HepG2 (cell line): ENCODE data around the gene BEST2. TPM values are rescaled to one million over a fixed set of nuclear protein-coding genes. Genes with fewer than 3 reads are reported as not detected.

Experiments used
- CENPX ChIP-seq: sonication (generic); formaldehyde crosslinking; IDR thresholded peaks from 2 replicates; pipeline ENCODE4 v1.9.0; 2021; ENCODE audit warnings: mild to moderate bottlenecking, missing genetic modification reagents, moderate library complexity
- EHMT2 ChIP-seq: fragments of 200-600 bp; sonication (generic); IDR thresholded peaks from 2 replicates; pipeline ENCODE4 v1.7.0; 2017; ENCODE audit warnings: antibody characterized with exemption, low read depth, low read length, borderline replicate concordance
- FLYWCH1 ChIP-seq: sonication (generic); formaldehyde crosslinking; IDR thresholded peaks from 2 replicates; pipeline ENCODE4 v1.8.1; 2023; ENCODE audit warnings: mild to moderate bottlenecking, missing genetic modification reagents
- FOXJ3 ChIP-seq: sonication (generic); formaldehyde crosslinking; IDR thresholded peaks from 2 replicates; pipeline ENCODE4 v1.4.0; 2020; ENCODE audit warnings: missing genetic modification reagents, mild to moderate bottlenecking, borderline replicate concordance
- HOXA3 ChIP-seq: sonication (generic); formaldehyde crosslinking; IDR thresholded peaks from 2 replicates; pipeline ENCODE4 v1.5.0; 2020; ENCODE audit warnings: missing genetic modification reagents
- KLF13 ChIP-seq: sonication (generic); formaldehyde crosslinking; IDR thresholded peaks from 2 replicates; pipeline ENCODE4 v1.4.0; 2020; ENCODE audit warnings: mild to moderate bottlenecking, missing genetic modification reagents
- NFKB2 ChIP-seq: sonication (generic); formaldehyde crosslinking; IDR thresholded peaks from 2 replicates; pipeline ENCODE4 v1.4.0; 2020; ENCODE audit warnings: missing genetic modification reagents, borderline replicate concordance
- POLR2G ChIP-seq: fragments of 200-400 bp; formaldehyde crosslinking; IDR thresholded peaks from 2 replicates; pipeline ENCODE4 v1.6.1; 2018; ENCODE audit warnings: mild to moderate bottlenecking, low read depth, low read length, moderate library complexity
- RBM22 ChIP-seq: fragments of 200-400 bp; formaldehyde crosslinking; optimal IDR thresholded peaks from 2 replicates; pipeline ENCODE3; 2017; ENCODE audit warnings: mild to moderate bottlenecking, low read length, moderate library complexity
- SRF ChIP-seq: IDR thresholded peaks from 2 replicates; pipeline ENCODE4 v1.6.1; 2011; ENCODE audit warnings: mild to moderate bottlenecking, low read depth, low read length, moderate library complexity
- UBTF ChIP-seq: sonication (generic); formaldehyde crosslinking; IDR thresholded peaks from 2 replicates; pipeline ENCODE4 v1.4.0; 2020; ENCODE audit warnings: mild to moderate bottlenecking, missing genetic modification reagents
- ZBTB21 ChIP-seq: sonication (generic); formaldehyde crosslinking; IDR thresholded peaks from 2 replicates; pipeline ENCODE4 v1.4.0; 2020; ENCODE audit warnings: missing genetic modification reagents
- ZBTB8A ChIP-seq: sonication (generic); formaldehyde crosslinking; IDR thresholded peaks from 2 replicates; pipeline ENCODE4 v1.4.0; 2020; ENCODE audit warnings: mild to moderate bottlenecking, low read depth, missing genetic modification reagents, borderline replicate concordance
- ZNF24 ChIP-seq: fragments of 450-650 bp; IDR thresholded peaks from 2 replicates; pipeline ENCODE4 v1.6.1; 2017; ENCODE audit warnings: antibody characterized with exemption, mild to moderate bottlenecking
- ZNF260 ChIP-seq: sonication (generic); formaldehyde crosslinking; IDR thresholded peaks from 2 replicates; pipeline ENCODE4 v1.4.0; 2020; ENCODE audit warnings: missing genetic modification reagents, low read depth, mild to moderate bottlenecking, borderline replicate concordance
- ZNF335 ChIP-seq: sonication (generic); formaldehyde crosslinking; IDR thresholded peaks from 2 replicates; pipeline ENCODE4 v1.4.0; 2020; ENCODE audit warnings: missing genetic modification reagents
- ZNF614 ChIP-seq: IDR thresholded peaks from 2 replicates; pipeline ENCODE4 v1.6.1; 2018; ENCODE audit warnings: missing biosample characterization, missing genetic modification reagents, inconsistent platforms, borderline replicate concordance
- polyA plus RNA-seq, 8 experiments: library from polyadenylated mRNA; depleted of rRNA in 3 of 8; stranded (reverse) in 7 of 8; unstranded in 1 of 8; fragments of >200 nt; fragmentation: Illumina TruSeq in 4 of 8; extraction: Trizol in 4 of 8; gene quantifications; 2 replicates each; pipeline versions ENCODE4 v1.2.1 to v1.2.3, GENCODE V29; 2011 to 2016; ENCODE audit warnings: low read depth in 4 of 8, missing spikeins in 1 of 8, mixed read lengths in 1 of 8; ENCODE audit not compliant: insufficient read depth in 1 of 8
- total RNA-seq, 5 experiments: library from RNA; depleted of rRNA; stranded (reverse); fragments of >200 nt; fragmentation: Illumina TruSeq; extraction: Trizol; gene quantifications; 2 replicates each; pipeline ENCODE4 v1.2.3, GENCODE V29; 2016; ENCODE audit warnings: low read depth in 1 of 5
- TF ChIP-seq, protein P1 (sequence below): sonication (generic); formaldehyde crosslinking; IDR thresholded peaks from 2 replicates; pipeline ENCODE4 v1.5.1; 2020; ENCODE audit warnings: missing genetic modification reagents, mild to moderate bottlenecking, borderline replicate concordance
- TF ChIP-seq, protein P2 (sequence below): sonication (generic); formaldehyde crosslinking; IDR thresholded peaks from 2 replicates; pipeline ENCODE4 v1.5.0; 2020; ENCODE audit warnings: mild to moderate bottlenecking, missing genetic modification reagents

BEST2 gene
- total and polyA plus RNA-seq, 2 of the 13 experiments (the other 11 are each of a cell fraction or from before 2014, with no cell fraction given) = not detected

DNA sequence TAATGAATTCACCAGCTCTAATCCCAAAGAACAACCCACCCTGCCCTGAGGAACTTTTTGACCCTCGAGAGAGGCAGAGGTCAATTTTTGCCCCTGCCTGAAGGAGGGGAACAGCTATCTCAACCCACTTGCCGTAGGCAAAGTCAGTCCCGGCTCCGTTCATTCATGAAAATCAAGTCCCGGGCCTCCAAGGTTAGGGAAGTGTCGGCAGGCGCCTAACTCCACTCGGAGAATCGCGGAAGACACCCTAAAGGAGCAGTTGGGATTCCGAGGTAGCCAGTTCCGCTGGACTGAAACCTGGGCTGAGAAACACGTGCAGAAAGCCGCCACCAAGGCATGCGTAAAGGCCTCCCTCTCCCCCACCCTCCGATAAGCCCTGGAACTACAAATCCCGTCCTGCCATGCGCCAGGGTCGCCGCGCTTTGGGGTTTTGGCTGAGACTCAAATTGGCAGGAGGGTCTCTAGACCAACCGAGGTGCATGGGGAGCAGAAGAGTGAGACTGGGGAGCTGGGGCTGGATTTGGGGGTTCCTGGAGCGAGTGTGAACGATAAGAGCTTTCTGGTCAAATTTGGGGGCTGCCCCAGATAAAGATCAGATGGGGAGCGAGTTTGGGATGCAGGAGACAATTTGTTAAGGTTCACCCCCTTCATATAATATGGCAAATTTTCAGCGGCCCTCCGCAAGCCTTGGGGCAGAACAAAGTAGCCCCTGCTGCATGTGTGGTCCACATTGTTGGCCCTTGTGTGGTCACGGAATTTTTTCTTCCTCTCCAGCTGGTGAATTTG, 27.8 kb upstream of the BEST2 start, which contains the start of gene TNPO2 (continued):
- TF ChIP-seq EHMT2 (no peak), UBTF (CRISPR knock-in tag) (peak; percentile 40; the same call in 1 of the 2 replicates), FLYWCH1 (no peak), ZBTB21 (no peak), NFKB2 (CRISPR knock-in tag) (peak; percentile 21; the same call in 1 of the 2 replicates), ZNF614 (CRISPR knock-in tag) (no peak), FOXJ3 (CRISPR knock-in tag) (no peak), ZBTB8A (CRISPR knock-in tag) (no peak), POLR2G (peak; percentile 87), ZNF24 (no peak), SRF (no peak), RBM22 (no peak), KLF13 (CRISPR knock-in tag) (no peak), HOXA3 (CRISPR knock-in tag) (peak; percentile 70; the same call in 1 of the 2 replicates), CENPX (no peak), ZNF260 (no peak), ZNF335 (peak; percentile 83)
- TF ChIP-seq, protein P1, sequence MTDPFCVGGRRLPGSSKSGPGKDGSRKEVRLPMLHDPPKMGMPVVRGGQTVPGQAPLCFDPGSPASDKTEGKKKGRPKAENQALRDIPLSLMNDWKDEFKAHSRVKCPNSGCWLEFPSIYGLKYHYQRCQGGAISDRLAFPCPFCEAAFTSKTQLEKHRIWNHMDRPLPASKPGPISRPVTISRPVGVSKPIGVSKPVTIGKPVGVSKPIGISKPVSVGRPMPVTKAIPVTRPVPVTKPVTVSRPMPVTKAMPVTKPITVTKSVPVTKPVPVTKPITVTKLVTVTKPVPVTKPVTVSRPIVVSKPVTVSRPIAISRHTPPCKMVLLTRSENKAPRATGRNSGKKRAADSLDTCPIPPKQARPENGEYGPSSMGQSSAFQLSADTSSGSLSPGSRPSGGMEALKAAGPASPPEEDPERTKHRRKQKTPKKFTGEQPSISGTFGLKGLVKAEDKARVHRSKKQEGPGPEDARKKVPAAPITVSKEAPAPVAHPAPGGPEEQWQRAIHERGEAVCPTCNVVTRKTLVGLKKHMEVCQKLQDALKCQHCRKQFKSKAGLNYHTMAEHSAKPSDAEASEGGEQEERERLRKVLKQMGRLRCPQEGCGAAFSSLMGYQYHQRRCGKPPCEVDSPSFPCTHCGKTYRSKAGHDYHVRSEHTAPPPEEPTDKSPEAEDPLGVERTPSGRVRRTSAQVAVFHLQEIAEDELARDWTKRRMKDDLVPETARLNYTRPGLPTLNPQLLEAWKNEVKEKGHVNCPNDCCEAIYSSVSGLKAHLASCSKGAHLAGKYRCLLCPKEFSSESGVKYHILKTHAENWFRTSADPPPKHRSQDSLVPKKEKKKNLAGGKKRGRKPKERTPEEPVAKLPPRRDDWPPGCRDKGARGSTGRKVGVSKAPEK (CRISPR knock-in tag) = no peak
- TF ChIP-seq, protein P2, sequence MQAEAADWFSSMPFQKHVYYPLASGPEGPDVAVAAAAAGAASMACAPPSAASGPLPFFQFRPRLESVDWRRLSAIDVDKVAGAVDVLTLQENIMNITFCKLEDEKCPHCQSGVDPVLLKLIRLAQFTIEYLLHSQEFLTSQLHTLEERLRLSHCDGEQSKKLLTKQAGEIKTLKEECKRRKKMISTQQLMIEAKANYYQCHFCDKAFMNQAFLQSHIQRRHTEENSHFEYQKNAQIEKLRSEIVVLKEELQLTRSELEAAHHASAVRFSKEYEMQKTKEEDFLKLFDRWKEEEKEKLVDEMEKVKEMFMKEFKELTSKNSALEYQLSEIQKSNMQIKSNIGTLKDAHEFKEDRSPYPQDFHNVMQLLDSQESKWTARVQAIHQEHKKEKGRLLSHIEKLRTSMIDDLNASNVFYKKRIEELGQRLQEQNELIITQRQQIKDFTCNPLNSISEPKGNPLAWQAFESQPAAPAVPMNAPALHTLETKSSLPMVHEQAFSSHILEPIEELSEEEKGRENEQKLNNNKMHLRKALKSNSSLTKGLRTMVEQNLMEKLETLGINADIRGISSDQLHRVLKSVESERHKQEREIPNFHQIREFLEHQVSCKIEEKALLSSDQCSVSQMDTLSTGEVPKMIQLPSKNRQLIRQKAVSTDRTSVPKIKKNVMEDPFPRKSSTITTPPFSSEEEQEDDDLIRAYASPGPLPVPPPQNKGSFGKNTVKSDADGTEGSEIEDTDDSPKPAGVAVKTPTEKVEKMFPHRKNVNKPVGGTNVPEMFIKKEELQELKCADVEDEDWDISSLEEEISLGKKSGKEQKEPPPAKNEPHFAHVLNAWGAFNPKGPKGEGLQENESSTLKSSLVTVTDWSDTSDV (CRISPR knock-in tag) = no peak
